C4-2B (cell line): Measurements from ENCODE around the gene PPARG.

Experiments used
- CTCF ChIP-seq: fragments of 450-650 bp; conservative IDR thresholded peaks from 2 replicates; pipeline ENCODE4 v1.5.1; 2017; ENCODE audit warnings: mild to moderate bottlenecking
- ZFX ChIP-seq: fragments of 450-650 bp; IDR thresholded peaks from 2 replicates; pipeline ENCODE4 v1.6.1; 2017

GRCh38 chr3:12483410-12483809 lies 194.5 kb downstream of the PPARG start:
- TF ChIP-seq CTCF (no peak), ZFX (no peak)
